Measurements from ENCODE around the gene MTTP. TPM values are rescaled to one million over a fixed set of nuclear protein-coding genes. Genes with fewer than 3 reads are reported as not detected.

Gene MTTP
- total RNA-seq, 1 donor from 2014 or later: under 0.01 TPM

GRCh38 chr4:99593781-99594641, 19.4 kb downstream of the MTTP start:
- DNase-seq (ENCODE audit: low read depth): no peak
- FAIRE-seq: no peak
- Histone ChIP-seq H3K4me3 (ENCODE audit: low read depth, low read length) (no peak overlapping the region), H3K36me3 (ENCODE audit: control insufficient read depth, insufficient read depth, low read length) (no peaks in the 10 kb centered on the region), H3K27me3 (ENCODE audit: control insufficient read depth, insufficient read depth, low read length) (no peaks in the 10 kb centered on the region)
- TF ChIP-seq, protein P1, sequence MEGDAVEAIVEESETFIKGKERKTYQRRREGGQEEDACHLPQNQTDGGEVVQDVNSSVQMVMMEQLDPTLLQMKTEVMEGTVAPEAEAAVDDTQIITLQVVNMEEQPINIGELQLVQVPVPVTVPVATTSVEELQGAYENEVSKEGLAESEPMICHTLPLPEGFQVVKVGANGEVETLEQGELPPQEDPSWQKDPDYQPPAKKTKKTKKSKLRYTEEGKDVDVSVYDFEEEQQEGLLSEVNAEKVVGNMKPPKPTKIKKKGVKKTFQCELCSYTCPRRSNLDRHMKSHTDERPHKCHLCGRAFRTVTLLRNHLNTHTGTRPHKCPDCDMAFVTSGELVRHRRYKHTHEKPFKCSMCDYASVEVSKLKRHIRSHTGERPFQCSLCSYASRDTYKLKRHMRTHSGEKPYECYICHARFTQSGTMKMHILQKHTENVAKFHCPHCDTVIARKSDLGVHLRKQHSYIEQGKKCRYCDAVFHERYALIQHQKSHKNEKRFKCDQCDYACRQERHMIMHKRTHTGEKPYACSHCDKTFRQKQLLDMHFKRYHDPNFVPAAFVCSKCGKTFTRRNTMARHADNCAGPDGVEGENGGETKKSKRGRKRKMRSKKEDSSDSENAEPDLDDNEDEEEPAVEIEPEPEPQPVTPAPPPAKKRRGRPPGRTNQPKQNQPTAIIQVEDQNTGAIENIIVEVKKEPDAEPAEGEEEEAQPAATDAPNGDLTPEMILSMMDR (IDR thresholded peaks at IDR 0.05; ENCODE audit: insufficient read depth, low read length, severe bottlenecking): no peak

- FAIRE-seq (no peak), DNase-seq (ENCODE audit: low read depth) (no peak)
- TF ChIP-seq, protein P1 (IDR thresholded peaks at IDR 0.05; ENCODE audit: insufficient read depth, low read length, severe bottlenecking): no peak
- H3K27me3 ChIP-seq (ENCODE audit: control insufficient read depth, insufficient read depth, low read length): no peaks in the 10 kb centered on the region
- no peak overlapping the region for H3K4me3 ChIP-seq (ENCODE audit: low read depth, low read length)
- no peaks in the 10 kb centered on the region for H3K36me3 ChIP-seq (ENCODE audit: control insufficient read depth, insufficient read depth, low read length)
These were observed 20.2 kb downstream of the MTTP start for GRCh38 chr4:99594818-99595217.

- no peak for FAIRE-seq
- TF ChIP-seq, protein P1 (IDR thresholded peaks at IDR 0.05; ENCODE audit: insufficient read depth, low read length, severe bottlenecking): no peak
- no peaks in the 10 kb centered on the region for H3K36me3 ChIP-seq (ENCODE audit: control insufficient read depth, insufficient read depth, low read length)
- H3K27me3 ChIP-seq (ENCODE audit: control insufficient read depth, insufficient read depth, low read length): peaks cover 3% of the 10 kb centered on the region
- no peak overlapping the region for H3K4me3 ChIP-seq (ENCODE audit: low read depth, low read length)
- no peak for DNase-seq (ENCODE audit: low read depth)
These were observed 32.1 kb downstream of the MTTP start for GRCh38 chr4:99606716-99607115.

DNA sequence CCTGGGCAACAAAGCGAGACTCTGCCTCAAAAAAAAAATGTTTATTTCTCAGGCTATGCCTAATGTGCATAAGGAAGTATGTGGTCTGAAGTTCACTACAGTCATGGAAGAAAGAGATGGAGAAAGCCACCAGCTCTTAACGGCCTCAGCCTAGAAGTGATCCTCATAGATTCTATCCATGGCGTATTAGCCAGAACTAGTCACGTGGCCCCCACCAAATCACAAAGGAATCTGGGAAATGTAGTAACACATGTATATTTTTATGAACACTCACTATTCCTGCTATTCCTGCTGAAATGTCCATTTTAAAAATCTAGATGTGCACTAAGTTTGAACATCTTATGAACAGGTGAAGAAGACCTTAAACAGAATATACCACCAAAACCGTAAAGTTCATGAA, 33.8 kb downstream of the MTTP start:
- DNase-seq (ENCODE audit: low read depth) (no peak), FAIRE-seq (no peak)
- H3K27me3 ChIP-seq (ENCODE audit: control insufficient read depth, insufficient read depth, low read length): peaks cover 3% of the 10 kb centered on the region
- H3K36me3 ChIP-seq (ENCODE audit: control insufficient read depth, insufficient read depth, low read length): no peaks in the 10 kb centered on the region
- no peak overlapping the region for H3K4me3 ChIP-seq (ENCODE audit: low read depth, low read length)
- TF ChIP-seq, protein P1 (IDR thresholded peaks at IDR 0.05; ENCODE audit: insufficient read depth, low read length, severe bottlenecking): no peak

DNA sequence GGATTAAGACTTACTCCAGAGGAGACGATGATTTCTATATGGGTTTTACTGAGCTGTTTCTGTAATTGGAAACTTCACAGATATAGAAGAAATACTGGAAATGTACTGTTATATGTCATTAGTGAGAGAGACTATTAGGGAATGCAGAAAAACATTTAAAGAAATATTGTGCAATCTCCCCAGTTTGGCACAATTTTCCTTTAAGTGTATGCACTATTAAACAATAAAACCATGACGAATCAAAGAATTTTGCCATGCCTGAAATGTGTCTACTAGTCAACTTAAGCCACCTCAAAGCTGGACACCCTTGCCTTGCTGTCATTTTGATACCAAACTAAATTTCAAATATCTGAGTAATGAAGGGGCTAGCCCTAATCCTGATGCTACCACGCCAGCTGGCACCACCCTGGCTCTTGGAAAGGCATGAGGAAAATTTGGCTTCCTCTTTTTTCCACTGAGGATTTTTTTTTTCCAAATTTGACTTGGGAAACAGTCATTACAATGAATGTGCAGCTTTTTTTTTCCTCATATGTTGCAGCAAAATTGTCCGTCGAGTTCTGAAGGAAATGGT, 36.1 kb downstream of the MTTP start:
- H3K36me3 ChIP-seq (ENCODE audit: control insufficient read depth, insufficient read depth, low read length): no peaks in the 10 kb centered on the region

More for the DNA sequence above, 36.1 kb downstream of the MTTP start:
- peaks cover 3% of the 10 kb centered on the region for H3K27me3 ChIP-seq (ENCODE audit: control insufficient read depth, insufficient read depth, low read length)
- FAIRE-seq (no peak), DNase-seq (ENCODE audit: low read depth) (no peak)
- TF ChIP-seq, protein P1 (IDR thresholded peaks at IDR 0.05; ENCODE audit: insufficient read depth, low read length, severe bottlenecking): no peak
- H3K4me3 ChIP-seq (ENCODE audit: low read depth, low read length): no peak overlapping the region
